Cardiac fibroblast (primary cell): ENCODE data around the gene MAPKAPK5.

ENCODE experiments used
- DNase-seq, 2 donors: peaks; one replicate each; pipeline versions ENCODE4 v3.0.0 to v3.0.0-alpha.2; 2010; ENCODE audit warnings: low read depth in 2 of 2
- H3K4me3 ChIP-seq, 2 donors: replicated peaks in 1 of 2; 1 replicate in 1 of 2; 2 replicates in 1 of 2; pipeline ENCODE4 v1.5.1; 2011; ENCODE audit warnings: low read depth in 2 of 2, low read length in 2 of 2, mild to moderate bottlenecking in 2 of 2, moderate library complexity in 1 of 2
- CTCF ChIP-seq: IDR thresholded peaks from one replicate; pipeline ENCODE4 v1.5.1; 2011; ENCODE audit warnings: low read depth, mild to moderate bottlenecking, low read length, inconsistent platforms

Gene MAPKAPK5

DNA sequence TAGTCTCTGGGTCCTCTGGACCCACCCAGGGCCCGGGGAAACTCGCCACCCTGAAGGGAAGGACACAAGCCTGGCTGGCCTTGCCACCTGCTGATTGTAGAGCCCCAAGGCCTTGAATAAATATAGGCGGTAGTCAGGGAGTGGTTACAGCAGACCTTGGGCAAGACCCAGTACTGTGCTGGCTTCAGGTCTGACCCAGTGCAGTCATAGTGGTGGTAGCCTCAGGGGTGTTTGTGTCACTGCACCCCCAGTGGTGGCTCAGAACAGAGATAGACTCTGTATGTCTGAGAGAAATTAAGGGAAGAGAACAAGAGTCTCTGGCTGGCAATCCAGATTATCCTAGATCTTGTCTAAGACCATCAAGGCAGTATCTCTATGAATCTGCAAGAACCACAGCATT, 63.5 kb downstream of the MAPKAPK5 start:
- H3K4me3 ChIP-seq = no peak overlapping the region

GRCh38 chr12:111907740-111908139, 65.7 kb downstream of the MAPKAPK5 start:
- no peak overlapping the region for H3K4me3 ChIP-seq
- TF ChIP-seq CTCF = no peak
- DNase-seq = no peak

More for the DNA sequence above, 63.5 kb downstream of the MAPKAPK5 start:
- DNase-seq = no peak
- TF ChIP-seq CTCF = no peak

GRCh38 chr12:111925171-111925570, 83.1 kb downstream of the MAPKAPK5 start:
- no peak for TF ChIP-seq CTCF
- no peak overlapping the region for H3K4me3 ChIP-seq
- DNase-seq = no peak

DNA sequence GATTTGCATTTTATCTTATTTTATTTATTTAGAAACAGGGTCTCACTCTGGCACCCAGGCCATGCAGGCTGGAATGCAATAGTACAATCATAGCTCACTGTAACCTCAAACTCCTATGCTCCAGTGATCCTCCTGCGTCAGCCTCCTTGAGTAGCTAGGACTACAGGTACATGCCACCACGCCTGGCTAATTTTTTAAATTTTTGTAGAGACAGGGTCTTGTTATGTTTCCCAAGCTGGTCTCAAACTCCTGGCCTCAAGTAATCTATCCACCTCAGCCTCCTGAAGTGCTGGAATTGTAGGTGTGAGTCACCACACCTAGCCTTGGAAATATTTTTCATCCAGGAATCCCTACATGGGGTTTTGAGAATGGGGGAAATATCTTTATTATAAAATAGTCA, 84.6 kb downstream of the MAPKAPK5 start:
- TF ChIP-seq CTCF = no peak
- DNase-seq = no peak
- no peak overlapping the region for H3K4me3 ChIP-seq

- no peak for DNase-seq
- no peak for TF ChIP-seq CTCF
- H3K4me3 ChIP-seq = no peak overlapping the region
Observed at GRCh38 chr12:111927346-111927745, 85.3 kb downstream of the MAPKAPK5 start.

DNA sequence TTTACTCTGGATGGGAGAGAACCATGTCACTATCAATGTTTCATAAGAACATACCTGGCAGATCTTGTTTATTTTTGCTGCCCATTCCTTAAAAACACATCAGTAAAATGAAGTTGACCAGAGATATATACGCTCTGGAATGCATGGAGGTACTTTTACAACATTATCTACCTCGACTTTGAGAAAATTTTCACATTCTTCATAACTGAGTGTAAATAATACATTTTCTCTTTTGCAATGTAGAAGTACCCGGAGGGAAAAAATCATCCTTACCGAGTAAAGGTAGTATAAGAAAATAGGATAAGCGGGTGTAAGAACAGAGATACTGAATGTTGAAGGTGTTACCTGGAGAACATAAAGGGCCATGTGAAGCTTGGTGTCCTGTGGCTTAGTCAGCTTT, 90.2 kb downstream of the MAPKAPK5 start:
- DNase-seq = no peak
- no peak for TF ChIP-seq CTCF
- H3K4me3 ChIP-seq = no peak overlapping the region

GRCh38 chr12:111936869-111937268, 94.8 kb downstream of the MAPKAPK5 start:
- no peak overlapping the region for H3K4me3 ChIP-seq
- TF ChIP-seq CTCF = no peak
- DNase-seq = no peak
